ENCODE data around the gene COL27A1. TPM values are rescaled to one million over a fixed set of nuclear protein-coding genes. Genes with fewer than 3 reads are reported as not detected.
"Not testable (repeated sequence)": the region's sequence is repeated elsewhere in the genome, so short reads cannot be mapped to it uniquely, and the experiment has no call there.

The COL27A1 gene
- total RNA-seq, 1 donor from 2014 or later, result 3.9 TPM

GRCh38 chr9:114321759-114322158 is 166.4 kb downstream of the COL27A1 start:
- Mint-ChIP-seq H3K4me3 (ENCODE audit: unreplicated experiment) (no peak overlapping the region), H3K27me3 (ENCODE audit: unreplicated experiment) (peaks cover 2% of the 10 kb centered on the region), H3K4me1 (ENCODE audit: low read depth, unreplicated experiment) (no peaks in the 10 kb centered on the region), H3K9me3 (ENCODE audit: unreplicated experiment) (no peaks in the 10 kb centered on the region), H3K27ac (ENCODE audit: unreplicated experiment) (no peak overlapping the region), H3K36me3 (ENCODE audit: unreplicated experiment) (no peaks in the 10 kb centered on the region)
- TF ChIP-seq CTCF (IDR thresholded peaks at IDR 0.05; ENCODE audit: partially characterized antibody, unreplicated experiment), result no peak
- DNase-seq, result no peak

GRCh38 chr9:114322160-114322818 is 167.0 kb downstream of the COL27A1 start:
- not testable (repeated sequence) for H3K36me3 Mint-ChIP-seq (ENCODE audit: unreplicated experiment); H3K27me3 Mint-ChIP-seq (ENCODE audit: unreplicated experiment); DNase-seq; H3K27ac Mint-ChIP-seq (ENCODE audit: unreplicated experiment); H3K4me1 Mint-ChIP-seq (ENCODE audit: low read depth, unreplicated experiment); H3K9me3 Mint-ChIP-seq (ENCODE audit: unreplicated experiment); H3K4me3 Mint-ChIP-seq (ENCODE audit: unreplicated experiment)

- not testable (repeated sequence) for H3K9me3 Mint-ChIP-seq (ENCODE audit: unreplicated experiment); H3K4me1 Mint-ChIP-seq (ENCODE audit: low read depth, unreplicated experiment); DNase-seq; H3K27ac Mint-ChIP-seq (ENCODE audit: unreplicated experiment); H3K27me3 Mint-ChIP-seq (ENCODE audit: unreplicated experiment); H3K36me3 Mint-ChIP-seq (ENCODE audit: unreplicated experiment); H3K4me3 Mint-ChIP-seq (ENCODE audit: unreplicated experiment)
Measured at GRCh38 chr9:114322831-114323531, 167.6 kb downstream of the COL27A1 start, which contains the start of gene ORM1. Gene ORM1 (plus strand): TSS chr9:114323098. CDS start chr9:114323134, 36 bp downstream.

- H3K4me1 Mint-ChIP-seq (ENCODE audit: low read depth, unreplicated experiment); H3K4me3 Mint-ChIP-seq (ENCODE audit: unreplicated experiment); DNase-seq; H3K36me3 Mint-ChIP-seq (ENCODE audit: unreplicated experiment); H3K9me3 Mint-ChIP-seq (ENCODE audit: unreplicated experiment); H3K27ac Mint-ChIP-seq (ENCODE audit: unreplicated experiment); H3K27me3 Mint-ChIP-seq (ENCODE audit: unreplicated experiment): not testable (repeated sequence)
Measured at GRCh38 chr9:114323849-114324248, 168.5 kb downstream of the COL27A1 start.

GRCh38 chr9:114324492-114324891 is 169.2 kb downstream of the COL27A1 start:
- Mint-ChIP-seq H3K36me3 (ENCODE audit: unreplicated experiment) (no peaks in the 10 kb centered on the region), H3K9me3 (ENCODE audit: unreplicated experiment) (no peaks in the 10 kb centered on the region), H3K27ac (ENCODE audit: unreplicated experiment) (no peak overlapping the region), H3K4me3 (ENCODE audit: unreplicated experiment) (no peak overlapping the region), H3K4me1 (ENCODE audit: low read depth, unreplicated experiment) (no peaks in the 10 kb centered on the region), H3K27me3 (ENCODE audit: unreplicated experiment) (no peaks in the 10 kb centered on the region)
- DNase-seq, result no peak
- TF ChIP-seq CTCF (IDR thresholded peaks at IDR 0.05; ENCODE audit: partially characterized antibody, unreplicated experiment), result no peak

- H3K27me3 Mint-ChIP-seq (ENCODE audit: unreplicated experiment); H3K4me3 Mint-ChIP-seq (ENCODE audit: unreplicated experiment); DNase-seq; H3K36me3 Mint-ChIP-seq (ENCODE audit: unreplicated experiment); H3K27ac Mint-ChIP-seq (ENCODE audit: unreplicated experiment); H3K4me1 Mint-ChIP-seq (ENCODE audit: low read depth, unreplicated experiment); H3K9me3 Mint-ChIP-seq (ENCODE audit: unreplicated experiment): not testable (repeated sequence)
Measured at GRCh38 chr9:114324965-114325364, 169.6 kb downstream of the COL27A1 start.

- H3K4me1 Mint-ChIP-seq (ENCODE audit: low read depth, unreplicated experiment); H3K9me3 Mint-ChIP-seq (ENCODE audit: unreplicated experiment); DNase-seq; H3K36me3 Mint-ChIP-seq (ENCODE audit: unreplicated experiment); H3K27ac Mint-ChIP-seq (ENCODE audit: unreplicated experiment); H3K27me3 Mint-ChIP-seq (ENCODE audit: unreplicated experiment); H3K4me3 Mint-ChIP-seq (ENCODE audit: unreplicated experiment): not testable (repeated sequence)
Measured at GRCh38 chr9:114325684-114326254, 170.4 kb downstream of the COL27A1 start.
